ENCODE data around the gene RGMA.

Gene RGMA

DNA sequence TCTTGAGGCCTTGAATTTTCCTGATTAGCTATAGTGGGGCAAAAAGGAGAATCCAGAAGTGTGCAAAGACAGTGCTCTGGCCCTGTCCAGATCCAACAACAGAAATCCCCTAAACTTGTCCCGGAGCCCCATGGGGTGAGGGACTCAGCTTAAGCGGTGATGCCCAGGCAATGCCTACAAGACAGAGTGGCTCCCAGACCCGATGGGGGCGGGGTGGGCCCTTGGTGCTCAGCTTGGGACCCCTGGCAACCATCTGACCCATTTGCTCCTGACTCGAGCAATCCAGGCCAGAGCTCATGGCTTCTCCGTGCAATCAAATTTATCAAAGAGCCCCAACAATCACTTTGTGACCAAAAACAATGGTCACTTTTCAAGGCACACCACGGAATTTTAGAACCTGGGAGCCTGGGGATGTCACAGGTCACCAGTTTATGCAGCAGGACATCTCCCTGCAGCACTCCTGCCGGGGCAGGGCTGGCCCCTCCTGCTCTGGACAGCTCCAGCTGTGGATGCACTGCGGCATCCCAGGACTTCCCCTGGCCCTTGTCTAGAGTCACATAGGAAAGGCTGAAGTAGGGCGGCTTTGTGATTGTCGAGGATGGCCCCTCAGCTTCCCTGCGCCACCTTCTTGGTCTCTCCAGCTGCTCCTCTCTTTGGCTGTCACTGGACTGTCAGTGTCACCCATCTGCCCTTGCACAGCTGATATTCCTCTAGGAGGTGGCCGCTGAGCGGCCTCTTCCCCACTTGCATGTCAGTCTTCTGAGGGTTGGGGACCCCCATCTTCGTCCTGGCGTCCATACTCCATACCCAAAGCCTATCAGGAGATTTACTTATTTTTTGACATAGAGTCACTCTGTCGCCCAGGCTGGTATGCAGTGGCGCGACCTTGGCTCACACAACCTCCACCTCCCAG is 28.4 kb downstream of the RGMA start:
- no peak overlapping the region for H3K4me3 ChIP-seq (ENCODE audit: low read depth, low read length)
- DNase-seq (ENCODE audit: low read depth): no peak
- TF ChIP-seq, protein P1, sequence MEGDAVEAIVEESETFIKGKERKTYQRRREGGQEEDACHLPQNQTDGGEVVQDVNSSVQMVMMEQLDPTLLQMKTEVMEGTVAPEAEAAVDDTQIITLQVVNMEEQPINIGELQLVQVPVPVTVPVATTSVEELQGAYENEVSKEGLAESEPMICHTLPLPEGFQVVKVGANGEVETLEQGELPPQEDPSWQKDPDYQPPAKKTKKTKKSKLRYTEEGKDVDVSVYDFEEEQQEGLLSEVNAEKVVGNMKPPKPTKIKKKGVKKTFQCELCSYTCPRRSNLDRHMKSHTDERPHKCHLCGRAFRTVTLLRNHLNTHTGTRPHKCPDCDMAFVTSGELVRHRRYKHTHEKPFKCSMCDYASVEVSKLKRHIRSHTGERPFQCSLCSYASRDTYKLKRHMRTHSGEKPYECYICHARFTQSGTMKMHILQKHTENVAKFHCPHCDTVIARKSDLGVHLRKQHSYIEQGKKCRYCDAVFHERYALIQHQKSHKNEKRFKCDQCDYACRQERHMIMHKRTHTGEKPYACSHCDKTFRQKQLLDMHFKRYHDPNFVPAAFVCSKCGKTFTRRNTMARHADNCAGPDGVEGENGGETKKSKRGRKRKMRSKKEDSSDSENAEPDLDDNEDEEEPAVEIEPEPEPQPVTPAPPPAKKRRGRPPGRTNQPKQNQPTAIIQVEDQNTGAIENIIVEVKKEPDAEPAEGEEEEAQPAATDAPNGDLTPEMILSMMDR (IDR thresholded peaks at IDR 0.05; ENCODE audit: low read depth, low read length, missing control alignments): no peak

DNA sequence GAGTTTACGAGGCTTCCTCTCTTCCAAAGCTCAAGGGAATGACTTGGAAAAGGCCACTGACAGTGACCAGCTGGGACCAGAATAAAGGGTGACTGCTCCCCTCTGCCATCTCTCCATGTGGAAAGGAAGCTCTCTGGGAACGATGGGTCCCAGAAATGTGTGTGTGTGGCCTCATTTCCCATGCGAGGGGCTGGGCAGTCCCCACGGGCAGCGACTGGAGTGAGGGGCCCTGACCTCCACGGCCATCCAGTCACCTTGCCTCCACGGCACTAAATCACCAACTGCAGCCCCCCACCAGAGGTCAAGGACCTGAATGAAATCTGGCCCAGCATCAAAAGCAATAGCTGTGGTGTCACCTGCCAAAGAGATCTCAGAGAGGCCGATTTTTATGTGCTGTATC is 29.6 kb downstream of the RGMA start:
- DNase-seq (ENCODE audit: low read depth): no peak
- TF ChIP-seq, protein P1 (IDR thresholded peaks at IDR 0.05; ENCODE audit: low read depth, low read length, missing control alignments): no peak
- no peak overlapping the region for H3K4me3 ChIP-seq (ENCODE audit: low read depth, low read length)

DNA sequence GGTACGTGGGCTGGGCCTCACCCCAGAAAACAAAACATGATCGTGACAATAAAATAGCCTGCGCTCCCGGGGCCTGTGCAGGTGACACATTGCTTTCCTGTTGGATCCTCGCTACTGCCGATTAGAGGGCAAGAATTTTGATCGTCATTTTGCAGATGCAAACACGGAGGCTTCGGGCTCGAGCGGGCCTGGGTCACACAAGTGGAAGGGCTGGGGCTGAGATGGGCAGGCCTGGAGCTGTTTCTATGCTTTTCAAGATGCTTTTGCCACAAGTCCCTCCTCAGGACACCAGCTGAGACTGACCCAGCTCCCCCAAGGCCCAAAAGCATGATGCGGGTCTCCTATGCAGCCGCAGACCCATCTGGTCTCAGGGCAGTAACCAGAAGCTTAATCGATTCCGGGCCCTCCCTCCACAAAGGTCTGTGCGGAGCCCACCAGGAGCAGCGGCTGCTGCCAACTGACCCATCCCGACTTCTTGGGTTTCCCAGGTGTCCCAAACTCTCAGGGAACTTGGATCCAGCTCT is 30.0 kb downstream of the RGMA start:
- no peak for DNase-seq (ENCODE audit: low read depth)
- TF ChIP-seq, protein P1 (IDR thresholded peaks at IDR 0.05; ENCODE audit: low read depth, low read length, missing control alignments): no peak
- H3K4me3 ChIP-seq (ENCODE audit: low read depth, low read length): no peak overlapping the region

DNA sequence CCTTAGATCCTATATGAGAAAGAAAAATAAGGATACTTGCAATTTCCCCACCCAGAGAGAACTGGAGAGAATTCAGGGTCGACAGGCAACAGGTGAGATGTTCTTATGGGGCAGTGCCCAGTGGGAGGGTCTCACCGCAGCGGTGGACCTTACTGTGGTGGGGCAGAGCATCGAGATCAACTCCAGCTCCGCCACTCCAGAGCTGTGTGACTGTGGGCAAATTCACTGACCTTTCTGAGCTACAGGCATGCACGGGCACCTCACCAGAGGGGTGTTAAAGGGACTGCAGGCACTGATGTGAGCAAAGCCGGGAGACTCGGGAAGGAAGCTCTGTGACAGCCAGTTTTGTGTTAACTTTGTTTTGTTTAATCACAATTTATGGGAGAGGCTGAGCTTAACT is 30.9 kb downstream of the RGMA start:
- H3K4me3 ChIP-seq (ENCODE audit: low read depth, low read length): no peak overlapping the region
- TF ChIP-seq, protein P1 (IDR thresholded peaks at IDR 0.05; ENCODE audit: low read depth, low read length, missing control alignments): no peak
- no peak for DNase-seq (ENCODE audit: low read depth)

DNA sequence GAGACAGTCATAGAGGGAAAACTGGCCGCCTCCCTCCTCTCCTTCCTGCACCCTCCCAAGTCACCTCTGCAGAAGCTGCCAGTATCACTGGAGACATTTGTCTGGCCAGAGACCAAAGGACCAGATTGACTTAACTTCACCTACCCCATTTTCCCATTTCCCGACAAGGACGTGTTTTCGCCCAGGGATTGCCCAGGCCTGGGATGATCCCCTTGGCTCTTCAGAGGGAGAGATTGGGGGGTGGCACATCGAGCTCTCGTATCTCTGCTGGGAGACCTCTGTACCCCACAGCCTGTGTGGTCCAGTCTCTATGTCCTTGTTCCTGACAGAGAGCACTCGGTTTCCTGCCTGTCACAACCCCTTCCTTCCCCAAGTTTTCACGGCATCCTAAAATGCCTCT is 31.4 kb downstream of the RGMA start:
- TF ChIP-seq, protein P1 (IDR thresholded peaks at IDR 0.05; ENCODE audit: low read depth, low read length, missing control alignments): no peak
- no peak for DNase-seq (ENCODE audit: low read depth)
- no peak overlapping the region for H3K4me3 ChIP-seq (ENCODE audit: low read depth, low read length)

DNA sequence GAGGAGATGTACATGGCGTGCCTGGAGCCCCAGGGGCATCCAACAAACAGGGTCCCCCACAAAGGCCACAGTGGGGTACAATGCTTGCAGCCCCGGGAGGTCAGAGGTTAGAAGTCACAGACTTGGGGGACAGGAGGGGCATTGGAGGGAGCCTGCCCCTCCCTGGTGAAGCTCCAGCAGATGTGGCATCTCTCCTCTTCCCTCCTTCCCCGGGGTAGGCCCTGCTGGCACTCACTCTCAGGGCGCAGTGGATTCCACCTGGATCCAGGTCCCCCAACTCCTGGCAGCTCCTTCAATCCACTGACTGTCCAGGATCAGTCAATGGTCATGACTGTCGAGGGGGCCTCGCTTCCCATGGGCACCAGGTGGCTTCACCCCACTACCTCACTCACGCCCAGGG is 32.2 kb downstream of the RGMA start:
- no peak for DNase-seq (ENCODE audit: low read depth)

More for the DNA sequence above, 32.2 kb downstream of the RGMA start:
- TF ChIP-seq, protein P1 (IDR thresholded peaks at IDR 0.05; ENCODE audit: low read depth, low read length, missing control alignments): no peak
- H3K4me3 ChIP-seq (ENCODE audit: low read depth, low read length): no peak overlapping the region

All from GM12864 (cell line).